ENCODE results near the gene DNAH17.

The DNAH17 gene

DNA sequence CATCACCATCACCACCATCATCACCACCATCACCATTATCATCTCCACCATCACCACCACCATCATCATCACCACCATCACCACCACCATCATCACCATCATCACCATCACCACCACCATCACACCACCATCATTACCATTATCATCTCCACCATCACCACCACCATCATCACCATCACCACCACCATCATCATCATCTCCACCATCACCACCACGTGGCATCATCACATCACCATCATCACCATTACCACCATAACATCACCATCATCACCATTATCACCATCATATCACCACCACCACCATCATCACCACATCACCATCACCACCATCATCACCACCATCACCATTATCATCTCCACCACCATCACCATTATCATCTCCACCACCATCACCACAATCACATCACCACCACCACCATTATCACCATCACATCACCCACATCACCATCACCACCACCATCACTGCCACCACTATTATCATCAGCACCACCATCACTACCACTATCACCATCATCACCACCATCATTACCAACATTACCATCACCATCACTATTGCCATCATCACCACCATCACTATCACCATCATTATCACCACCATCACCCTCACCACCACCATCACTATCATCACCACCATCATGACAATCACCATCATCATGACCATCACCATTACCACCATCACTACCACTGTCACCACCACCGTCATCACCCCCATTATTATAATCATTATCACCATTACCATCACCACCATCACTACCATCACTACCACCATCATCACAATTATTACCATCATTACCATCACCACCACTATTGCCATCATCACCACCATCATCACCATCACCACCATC is 99.1 kb downstream of the DNAH17 start:
- DNase-seq (ENCODE audit: low read depth): no peak
- no peak overlapping the region for H3K4me3 ChIP-seq (replicated peaks; ENCODE audit: low read depth, low read length)
- TF ChIP-seq, protein P1, sequence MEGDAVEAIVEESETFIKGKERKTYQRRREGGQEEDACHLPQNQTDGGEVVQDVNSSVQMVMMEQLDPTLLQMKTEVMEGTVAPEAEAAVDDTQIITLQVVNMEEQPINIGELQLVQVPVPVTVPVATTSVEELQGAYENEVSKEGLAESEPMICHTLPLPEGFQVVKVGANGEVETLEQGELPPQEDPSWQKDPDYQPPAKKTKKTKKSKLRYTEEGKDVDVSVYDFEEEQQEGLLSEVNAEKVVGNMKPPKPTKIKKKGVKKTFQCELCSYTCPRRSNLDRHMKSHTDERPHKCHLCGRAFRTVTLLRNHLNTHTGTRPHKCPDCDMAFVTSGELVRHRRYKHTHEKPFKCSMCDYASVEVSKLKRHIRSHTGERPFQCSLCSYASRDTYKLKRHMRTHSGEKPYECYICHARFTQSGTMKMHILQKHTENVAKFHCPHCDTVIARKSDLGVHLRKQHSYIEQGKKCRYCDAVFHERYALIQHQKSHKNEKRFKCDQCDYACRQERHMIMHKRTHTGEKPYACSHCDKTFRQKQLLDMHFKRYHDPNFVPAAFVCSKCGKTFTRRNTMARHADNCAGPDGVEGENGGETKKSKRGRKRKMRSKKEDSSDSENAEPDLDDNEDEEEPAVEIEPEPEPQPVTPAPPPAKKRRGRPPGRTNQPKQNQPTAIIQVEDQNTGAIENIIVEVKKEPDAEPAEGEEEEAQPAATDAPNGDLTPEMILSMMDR (IDR thresholded peaks at IDR 0.05; ENCODE audit: low read length, missing control alignments): no peak

DNA sequence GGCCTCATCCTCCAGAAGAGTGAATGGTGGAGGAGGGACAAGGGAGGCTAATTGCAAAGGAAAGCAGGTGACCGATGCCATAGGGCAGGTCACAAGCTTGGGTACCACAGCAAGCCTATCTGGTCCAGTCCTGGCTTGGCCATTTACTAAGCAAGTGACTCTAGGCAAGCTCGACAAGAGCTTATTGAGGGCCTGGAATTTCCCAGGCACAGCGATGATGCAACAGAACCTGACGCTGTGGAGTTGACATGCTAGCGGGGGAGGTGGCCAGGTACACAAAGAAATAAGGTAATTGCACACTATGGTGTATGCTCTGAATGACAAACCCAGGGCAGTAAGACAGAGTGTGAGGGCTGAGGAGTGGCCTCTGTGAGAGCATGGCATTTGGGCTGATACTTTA is 100.2 kb downstream of the DNAH17 start:
- no peak for DNase-seq (ENCODE audit: low read depth)
- no peak overlapping the region for H3K4me3 ChIP-seq (replicated peaks; ENCODE audit: low read depth, low read length)
- TF ChIP-seq, protein P1 (IDR thresholded peaks at IDR 0.05; ENCODE audit: low read length, missing control alignments): no peak

DNA sequence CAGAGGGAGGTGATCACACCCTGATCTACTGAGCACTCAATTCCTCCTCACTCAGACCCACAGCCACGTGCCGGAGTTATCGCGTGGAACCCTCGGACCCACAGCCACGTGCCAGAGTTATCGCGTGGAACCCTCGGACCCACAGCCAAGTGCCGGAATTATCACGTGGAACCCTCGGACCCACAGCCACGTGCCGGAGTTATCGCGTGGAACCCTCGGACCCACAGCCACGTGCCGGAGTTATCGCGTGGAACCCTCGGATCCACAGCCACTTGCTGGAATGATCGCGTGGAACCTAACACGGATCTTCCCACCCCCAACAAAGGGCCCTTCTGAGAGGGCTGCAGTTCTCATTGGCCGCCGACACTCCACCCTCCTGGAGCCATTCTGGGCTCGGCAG is 101.0 kb downstream of the DNAH17 start:
- DNase-seq (ENCODE audit: low read depth): no peak
- no peak overlapping the region for H3K4me3 ChIP-seq (replicated peaks; ENCODE audit: low read depth, low read length)
- TF ChIP-seq, protein P1 (IDR thresholded peaks at IDR 0.05; ENCODE audit: low read length, missing control alignments): no peak

DNA sequence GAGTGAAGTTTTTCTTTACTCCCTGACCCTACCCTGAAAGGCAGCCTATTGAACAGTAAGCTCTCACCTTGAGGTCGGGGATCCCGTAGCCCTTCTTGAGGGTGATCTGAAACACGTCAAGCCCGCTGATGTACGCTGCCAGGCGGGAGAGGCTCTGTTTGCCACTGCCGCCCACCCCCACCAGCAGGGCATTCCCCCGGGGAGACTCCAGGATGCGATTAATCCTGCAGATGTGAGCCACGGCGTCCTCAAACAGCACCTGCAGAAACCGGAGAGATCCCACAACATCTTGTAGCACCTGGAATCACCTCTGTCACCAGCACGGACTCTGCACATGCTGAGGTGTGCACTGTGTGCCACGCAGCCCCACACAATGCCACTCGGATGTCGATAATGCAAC is 102.0 kb downstream of the DNAH17 start:
- TF ChIP-seq, protein P1 (IDR thresholded peaks at IDR 0.05; ENCODE audit: low read length, missing control alignments): no peak
- no peak for DNase-seq (ENCODE audit: low read depth)
- no peak overlapping the region for H3K4me3 ChIP-seq (replicated peaks; ENCODE audit: low read depth, low read length)

DNA sequence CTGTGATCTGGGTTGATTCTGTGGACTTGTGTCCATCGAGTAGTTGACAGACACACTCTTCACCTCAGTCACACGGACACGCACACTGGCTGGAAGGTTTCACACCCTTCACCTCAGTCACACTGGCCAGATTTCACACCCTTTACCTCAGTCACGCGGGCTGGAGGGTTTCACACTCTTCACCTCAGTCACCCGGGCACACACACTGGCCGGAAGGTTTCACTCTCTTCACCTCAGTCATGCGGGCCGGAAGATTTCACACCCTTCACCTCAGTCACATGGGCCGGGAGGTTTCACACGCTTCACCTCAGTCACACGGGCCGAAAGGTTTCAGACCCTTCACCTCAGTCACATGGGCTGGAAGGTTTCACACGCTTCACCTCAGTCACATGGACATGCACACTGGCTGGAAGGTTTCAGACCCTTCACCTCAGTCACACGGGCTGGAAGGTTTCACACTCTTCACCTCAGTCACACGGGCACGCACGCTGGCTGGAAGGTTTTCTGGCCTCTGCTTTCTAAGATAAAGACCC is 102.5 kb downstream of the DNAH17 start:
- no peak overlapping the region for H3K4me3 ChIP-seq (replicated peaks; ENCODE audit: low read depth, low read length)
- no peak for DNase-seq (ENCODE audit: low read depth)
- TF ChIP-seq, protein P1 (IDR thresholded peaks at IDR 0.05; ENCODE audit: low read length, missing control alignments): no peak

DNA sequence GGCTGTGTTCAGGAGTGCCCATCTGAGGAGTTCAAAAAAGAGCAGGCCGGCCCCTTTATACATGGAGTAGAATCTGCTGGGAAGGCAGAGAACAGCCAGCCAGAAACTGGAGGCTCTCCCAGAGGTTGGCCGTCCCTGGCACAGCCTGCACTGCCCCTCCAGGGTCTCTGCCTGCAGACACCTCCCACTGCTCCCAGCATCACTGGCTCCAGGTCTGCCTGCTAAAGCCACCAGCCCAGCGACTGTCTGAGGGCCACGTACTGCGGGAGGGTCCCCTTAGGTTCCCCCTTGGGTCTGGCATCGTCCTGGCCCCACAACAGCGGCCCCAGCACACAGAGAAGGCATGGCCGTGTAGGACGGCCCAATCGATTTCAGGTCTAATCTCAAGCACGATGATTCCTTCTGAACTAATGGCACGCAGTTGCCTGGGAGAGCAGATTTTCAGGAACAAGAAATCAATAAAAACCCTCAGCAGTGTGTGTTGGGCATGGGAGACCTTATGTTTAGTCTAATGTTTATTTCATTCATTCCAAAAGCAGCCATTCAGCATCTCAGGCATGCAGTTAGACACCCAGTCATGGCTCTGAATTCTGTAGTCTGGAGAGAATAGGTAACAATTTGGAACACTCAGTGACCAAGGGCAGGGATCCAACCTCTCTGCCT is 103.1 kb downstream of the DNAH17 start:
- no peak overlapping the region for H3K4me3 ChIP-seq (replicated peaks; ENCODE audit: low read depth, low read length)
- TF ChIP-seq, protein P1 (IDR thresholded peaks at IDR 0.05; ENCODE audit: low read length, missing control alignments): no peak
- no peak for DNase-seq (ENCODE audit: low read depth)
